HepG2 (cell line): ENCODE results near the gene ORC4. TPM values are rescaled to one million over a fixed set of nuclear protein-coding genes. Genes with fewer than 3 reads are reported as not detected.

Experiments used
- CBX1 ChIP-seq: IDR thresholded peaks from one replicate; pipeline ENCODE4 v1.6.1; 2016; ENCODE audit warnings: antibody characterized with exemption, low read depth
- EZH2 ChIP-seq: conservative IDR thresholded peaks from 2 replicates; pipeline ENCODE4 v1.6.1; 2012; ENCODE audit warnings: mild to moderate bottlenecking, low read depth, low read length, moderate library complexity
- HNF4A ChIP-seq: sonication (generic); formaldehyde crosslinking; IDR thresholded peaks from 2 replicates; pipeline ENCODE4 v1.4.0; 2020; ENCODE audit warnings: missing genetic modification reagents
- KLF13 ChIP-seq: sonication (generic); formaldehyde crosslinking; IDR thresholded peaks from 2 replicates; pipeline ENCODE4 v1.4.0; 2020; ENCODE audit warnings: mild to moderate bottlenecking, missing genetic modification reagents
- MEIS1 ChIP-seq: sonication (generic); formaldehyde crosslinking; IDR thresholded peaks from 2 replicates; pipeline ENCODE4 v1.9.0; 2021; ENCODE audit warnings: mild to moderate bottlenecking, missing genetic modification reagents, moderate library complexity, borderline replicate concordance
- MYC ChIP-seq: sonication (generic); formaldehyde crosslinking; IDR thresholded peaks from 2 replicates; pipeline ENCODE4 v1.9.0; 2021; ENCODE audit warnings: missing genetic modification reagents, borderline replicate concordance
- NFATC3 ChIP-seq: sonication (generic); formaldehyde crosslinking; IDR thresholded peaks from 2 replicates; pipeline ENCODE4 v1.5.1; 2020; ENCODE audit warnings: mild to moderate bottlenecking, missing genetic modification reagents
- NRL ChIP-seq: sonication (generic); formaldehyde crosslinking; IDR thresholded peaks from 2 replicates; pipeline ENCODE4 v1.5.0; 2020; ENCODE audit warnings: missing genetic modification reagents, mild to moderate bottlenecking, moderate library complexity, borderline replicate concordance
- SMC3 ChIP-seq: IDR thresholded peaks from 2 replicates; pipeline ENCODE4 v1.6.1; 2011; ENCODE audit warnings: low read length, improper control_type of control experiment
- ZBTB44 ChIP-seq: sonication (generic); formaldehyde crosslinking; IDR thresholded peaks from 2 replicates; pipeline ENCODE4 v1.4.0; 2020; ENCODE audit warnings: missing genetic modification reagents
- ZKSCAN5 ChIP-seq: sonication (generic); formaldehyde crosslinking; IDR thresholded peaks from 2 replicates; pipeline ENCODE4 v1.5.1; 2020; ENCODE audit warnings: mild to moderate bottlenecking, missing genetic modification reagents
- ZNF180 ChIP-seq: sonication (generic); formaldehyde crosslinking; IDR thresholded peaks from 2 replicates; pipeline ENCODE4 v1.4.0; 2020; ENCODE audit warnings: low read depth, missing genetic modification reagents, borderline replicate concordance
- ZNF550 ChIP-seq: sonication (generic); formaldehyde crosslinking; IDR thresholded peaks from 2 replicates; pipeline ENCODE4 v1.4.0; 2020; ENCODE audit warnings: mild to moderate bottlenecking, missing genetic modification reagents, borderline replicate concordance
- polyA plus RNA-seq, 8 experiments: library from polyadenylated mRNA; depleted of rRNA in 3 of 8; stranded (reverse) in 7 of 8; unstranded in 1 of 8; fragments of >200 nt; fragmentation: Illumina TruSeq in 4 of 8; extraction: Trizol in 4 of 8; gene quantifications; 2 replicates each; pipeline versions ENCODE4 v1.2.1 to v1.2.3, GENCODE V29; 2011 to 2016; ENCODE audit warnings: low read depth in 4 of 8, missing spikeins in 1 of 8, mixed read lengths in 1 of 8; ENCODE audit not compliant: insufficient read depth in 1 of 8
- total RNA-seq, 5 experiments: library from RNA; depleted of rRNA; stranded (reverse); fragments of >200 nt; fragmentation: Illumina TruSeq; extraction: Trizol; gene quantifications; 2 replicates each; pipeline ENCODE4 v1.2.3, GENCODE V29; 2016; ENCODE audit warnings: low read depth in 1 of 5
- TF ChIP-seq, protein P1 (sequence below): sonication (generic); formaldehyde crosslinking; conservative IDR thresholded peaks from 2 replicates; pipeline ENCODE4 v1.5.0; 2020; ENCODE audit warnings: missing genetic modification reagents
- TF ChIP-seq, protein P2 (sequence below): IDR thresholded peaks from 2 replicates; pipeline ENCODE4 v1.6.1; 2016; ENCODE audit warnings: low read depth
- TF ChIP-seq, protein P3 (sequence below), 2 experiments: IDR thresholded peaks; 2 replicates each; pipeline ENCODE4 v1.6.1; 2011 to 2012; ENCODE audit warnings: low read length in 2 of 2, borderline replicate concordance in 1 of 2, low read depth in 1 of 2, mild to moderate bottlenecking in 1 of 2, moderate library complexity in 1 of 2
- TF ChIP-seq, protein P4 (sequence below): sonication (generic); formaldehyde crosslinking; IDR thresholded peaks from 2 replicates; pipeline ENCODE4 v1.5.1; 2020; ENCODE audit warnings: mild to moderate bottlenecking, missing genetic modification reagents, moderate library complexity

Gene ORC4
- total and polyA plus RNA-seq, 2 of the 13 experiments (the other 11 are each of a cell fraction or from before 2014, with no cell fraction given), result 28.6 to 84.8 TPM

GRCh38 chr2:147927053-147927588, 93.4 kb downstream of the ORC4 start (continued):
- TF ChIP-seq, protein P1, sequence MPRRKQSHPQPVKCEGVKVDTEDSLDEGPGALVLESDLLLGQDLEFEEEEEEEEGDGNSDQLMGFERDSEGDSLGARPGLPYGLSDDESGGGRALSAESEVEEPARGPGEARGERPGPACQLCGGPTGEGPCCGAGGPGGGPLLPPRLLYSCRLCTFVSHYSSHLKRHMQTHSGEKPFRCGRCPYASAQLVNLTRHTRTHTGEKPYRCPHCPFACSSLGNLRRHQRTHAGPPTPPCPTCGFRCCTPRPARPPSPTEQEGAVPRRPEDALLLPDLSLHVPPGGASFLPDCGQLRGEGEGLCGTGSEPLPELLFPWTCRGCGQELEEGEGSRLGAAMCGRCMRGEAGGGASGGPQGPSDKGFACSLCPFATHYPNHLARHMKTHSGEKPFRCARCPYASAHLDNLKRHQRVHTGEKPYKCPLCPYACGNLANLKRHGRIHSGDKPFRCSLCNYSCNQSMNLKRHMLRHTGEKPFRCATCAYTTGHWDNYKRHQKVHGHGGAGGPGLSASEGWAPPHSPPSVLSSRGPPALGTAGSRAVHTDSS (CRISPR knock-in tag), result no peak
- no peak for TF ChIP-seq KLF13 (CRISPR knock-in tag)
- no peak for TF ChIP-seq CBX1
- no peak for TF ChIP-seq ZNF550 (CRISPR knock-in tag)
- TF ChIP-seq MYC (CRISPR knock-in tag), result no peak
- TF ChIP-seq, protein P2, sequence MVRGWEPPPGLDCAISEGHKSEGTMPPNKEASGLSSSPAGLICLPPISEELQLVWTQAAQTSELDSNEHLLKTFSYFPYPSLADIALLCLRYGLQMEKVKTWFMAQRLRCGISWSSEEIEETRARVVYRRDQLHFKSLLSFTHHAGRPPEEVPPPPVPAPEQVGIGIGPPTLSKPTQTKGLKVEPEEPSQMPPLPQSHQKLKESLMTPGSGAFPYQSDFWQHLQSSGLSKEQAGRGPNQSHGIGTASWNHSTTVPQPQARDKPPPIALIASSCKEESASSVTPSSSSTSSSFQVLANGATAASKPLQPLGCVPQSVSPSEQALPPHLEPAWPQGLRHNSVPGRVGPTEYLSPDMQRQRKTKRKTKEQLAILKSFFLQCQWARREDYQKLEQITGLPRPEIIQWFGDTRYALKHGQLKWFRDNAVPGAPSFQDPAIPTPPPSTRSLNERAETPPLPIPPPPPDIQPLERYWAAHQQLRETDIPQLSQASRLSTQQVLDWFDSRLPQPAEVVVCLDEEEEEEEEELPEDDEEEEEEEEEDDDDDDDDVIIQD (CRISPR knock-in tag), result peak; percentile 98
- TF ChIP-seq ZBTB44 (CRISPR knock-in tag), result no peak
- no peak for TF ChIP-seq NFATC3
- no peak for TF ChIP-seq ZKSCAN5 (CRISPR knock-in tag)
- TF ChIP-seq, protein P3, sequence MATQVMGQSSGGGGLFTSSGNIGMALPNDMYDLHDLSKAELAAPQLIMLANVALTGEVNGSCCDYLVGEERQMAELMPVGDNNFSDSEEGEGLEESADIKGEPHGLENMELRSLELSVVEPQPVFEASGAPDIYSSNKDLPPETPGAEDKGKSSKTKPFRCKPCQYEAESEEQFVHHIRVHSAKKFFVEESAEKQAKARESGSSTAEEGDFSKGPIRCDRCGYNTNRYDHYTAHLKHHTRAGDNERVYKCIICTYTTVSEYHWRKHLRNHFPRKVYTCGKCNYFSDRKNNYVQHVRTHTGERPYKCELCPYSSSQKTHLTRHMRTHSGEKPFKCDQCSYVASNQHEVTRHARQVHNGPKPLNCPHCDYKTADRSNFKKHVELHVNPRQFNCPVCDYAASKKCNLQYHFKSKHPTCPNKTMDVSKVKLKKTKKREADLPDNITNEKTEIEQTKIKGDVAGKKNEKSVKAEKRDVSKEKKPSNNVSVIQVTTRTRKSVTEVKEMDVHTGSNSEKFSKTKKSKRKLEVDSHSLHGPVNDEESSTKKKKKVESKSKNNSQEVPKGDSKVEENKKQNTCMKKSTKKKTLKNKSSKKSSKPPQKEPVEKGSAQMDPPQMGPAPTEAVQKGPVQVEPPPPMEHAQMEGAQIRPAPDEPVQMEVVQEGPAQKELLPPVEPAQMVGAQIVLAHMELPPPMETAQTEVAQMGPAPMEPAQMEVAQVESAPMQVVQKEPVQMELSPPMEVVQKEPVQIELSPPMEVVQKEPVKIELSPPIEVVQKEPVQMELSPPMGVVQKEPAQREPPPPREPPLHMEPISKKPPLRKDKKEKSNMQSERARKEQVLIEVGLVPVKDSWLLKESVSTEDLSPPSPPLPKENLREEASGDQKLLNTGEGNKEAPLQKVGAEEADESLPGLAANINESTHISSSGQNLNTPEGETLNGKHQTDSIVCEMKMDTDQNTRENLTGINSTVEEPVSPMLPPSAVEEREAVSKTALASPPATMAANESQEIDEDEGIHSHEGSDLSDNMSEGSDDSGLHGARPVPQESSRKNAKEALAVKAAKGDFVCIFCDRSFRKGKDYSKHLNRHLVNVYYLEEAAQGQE (IDR thresholded peaks at IDR 0.05; ENCODE audit: borderline replicate concordance in 1 of 2, low read depth in 1 of 2, low read length in 2 of 2), result peak in 1 of 2 experiments; percentile 72; a peak in 2 of 4 replicates
- no peak for TF ChIP-seq MEIS1 (CRISPR knock-in tag)
- TF ChIP-seq ZNF180 (CRISPR knock-in tag), result no peak
- 0 out of 2 replicates have a peak, but pooled peaks have one; percentile 27 for TF ChIP-seq SMC3
- TF ChIP-seq HNF4A (CRISPR knock-in tag), result peak; percentile 99
- no peak for TF ChIP-seq NRL (CRISPR knock-in tag)
- TF ChIP-seq, protein P4, sequence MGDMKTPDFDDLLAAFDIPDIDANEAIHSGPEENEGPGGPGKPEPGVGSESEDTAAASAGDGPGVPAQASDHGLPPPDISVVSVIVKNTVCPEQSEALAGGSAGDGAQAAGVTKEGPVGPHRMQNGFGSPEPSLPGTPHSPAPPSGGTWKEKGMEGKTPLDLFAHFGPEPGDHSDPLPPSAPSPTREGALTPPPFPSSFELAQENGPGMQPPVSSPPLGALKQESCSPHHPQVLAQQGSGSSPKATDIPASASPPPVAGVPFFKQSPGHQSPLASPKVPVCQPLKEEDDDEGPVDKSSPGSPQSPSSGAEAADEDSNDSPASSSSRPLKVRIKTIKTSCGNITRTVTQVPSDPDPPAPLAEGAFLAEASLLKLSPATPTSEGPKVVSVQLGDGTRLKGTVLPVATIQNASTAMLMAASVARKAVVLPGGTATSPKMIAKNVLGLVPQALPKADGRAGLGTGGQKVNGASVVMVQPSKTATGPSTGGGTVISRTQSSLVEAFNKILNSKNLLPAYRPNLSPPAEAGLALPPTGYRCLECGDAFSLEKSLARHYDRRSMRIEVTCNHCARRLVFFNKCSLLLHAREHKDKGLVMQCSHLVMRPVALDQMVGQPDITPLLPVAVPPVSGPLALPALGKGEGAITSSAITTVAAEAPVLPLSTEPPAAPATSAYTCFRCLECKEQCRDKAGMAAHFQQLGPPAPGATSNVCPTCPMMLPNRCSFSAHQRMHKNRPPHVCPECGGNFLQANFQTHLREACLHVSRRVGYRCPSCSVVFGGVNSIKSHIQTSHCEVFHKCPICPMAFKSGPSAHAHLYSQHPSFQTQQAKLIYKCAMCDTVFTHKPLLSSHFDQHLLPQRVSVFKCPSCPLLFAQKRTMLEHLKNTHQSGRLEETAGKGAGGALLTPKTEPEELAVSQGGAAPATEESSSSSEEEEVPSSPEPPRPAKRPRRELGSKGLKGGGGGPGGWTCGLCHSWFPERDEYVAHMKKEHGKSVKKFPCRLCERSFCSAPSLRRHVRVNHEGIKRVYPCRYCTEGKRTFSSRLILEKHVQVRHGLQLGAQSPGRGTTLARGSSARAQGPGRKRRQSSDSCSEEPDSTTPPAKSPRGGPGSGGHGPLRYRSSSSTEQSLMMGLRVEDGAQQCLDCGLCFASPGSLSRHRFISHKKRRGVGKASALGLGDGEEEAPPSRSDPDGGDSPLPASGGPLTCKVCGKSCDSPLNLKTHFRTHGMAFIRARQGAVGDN, result no peak
- no peak for TF ChIP-seq EZH2
